ENCODE data around the gene ABCA3.

Gene ABCA3

GRCh38 chr16:2325791-2326190 lies 14.7 kb downstream of the ABCA3 start:
- Histone ChIP-seq H3K4me1 (ENCODE audit: insufficient read depth, low read length, severe bottlenecking) (no peaks in the 10 kb centered on the region), H3K4me2 (ENCODE audit: low read length) (no peak overlapping the region), H3F3A (ENCODE audit: insufficient read depth, low read length) (no peaks in the 10 kb centered on the region), H3K27me3 (ENCODE audit: insufficient read depth, low read length) (peaks cover 6% of the 10 kb centered on the region; the same call in 1 of the 2 replicates), H3K27ac (ENCODE audit: low read depth, low read length, poor library complexity, severe bottlenecking) (no peak overlapping the region), H3K79me2 (ENCODE audit: insufficient read depth, low read length) (no peaks in the 10 kb centered on the region), H4K20me1 (ENCODE audit: insufficient read depth, low read length) (no peaks in the 10 kb centered on the region), H3K9me2 (ENCODE audit: low read depth, low read length) (no peaks in the 10 kb centered on the region), H3K36me3 (ENCODE audit: insufficient read depth, low read length) (no peaks in the 10 kb centered on the region), H3K9me3 (ENCODE audit: low read length) (no peaks in the 10 kb centered on the region), H3K4me3 (ENCODE audit: low read depth, low read length, poor library complexity, severe bottlenecking) (no peak overlapping the region), H2AFZ (ENCODE audit: low read length) (no peak overlapping the region), H3K9ac (ENCODE audit: low read length) (no peak overlapping the region)
- TF ChIP-seq EZH2 (IDR thresholded peaks at IDR 0.05; ENCODE audit: borderline replicate concordance, low read length): no peak
- TF ChIP-seq, protein P1, sequence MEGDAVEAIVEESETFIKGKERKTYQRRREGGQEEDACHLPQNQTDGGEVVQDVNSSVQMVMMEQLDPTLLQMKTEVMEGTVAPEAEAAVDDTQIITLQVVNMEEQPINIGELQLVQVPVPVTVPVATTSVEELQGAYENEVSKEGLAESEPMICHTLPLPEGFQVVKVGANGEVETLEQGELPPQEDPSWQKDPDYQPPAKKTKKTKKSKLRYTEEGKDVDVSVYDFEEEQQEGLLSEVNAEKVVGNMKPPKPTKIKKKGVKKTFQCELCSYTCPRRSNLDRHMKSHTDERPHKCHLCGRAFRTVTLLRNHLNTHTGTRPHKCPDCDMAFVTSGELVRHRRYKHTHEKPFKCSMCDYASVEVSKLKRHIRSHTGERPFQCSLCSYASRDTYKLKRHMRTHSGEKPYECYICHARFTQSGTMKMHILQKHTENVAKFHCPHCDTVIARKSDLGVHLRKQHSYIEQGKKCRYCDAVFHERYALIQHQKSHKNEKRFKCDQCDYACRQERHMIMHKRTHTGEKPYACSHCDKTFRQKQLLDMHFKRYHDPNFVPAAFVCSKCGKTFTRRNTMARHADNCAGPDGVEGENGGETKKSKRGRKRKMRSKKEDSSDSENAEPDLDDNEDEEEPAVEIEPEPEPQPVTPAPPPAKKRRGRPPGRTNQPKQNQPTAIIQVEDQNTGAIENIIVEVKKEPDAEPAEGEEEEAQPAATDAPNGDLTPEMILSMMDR (IDR thresholded peaks at IDR 0.05; ENCODE audit: low read length): no peak

- H3K4me2 ChIP-seq (ENCODE audit: low read length): no peak overlapping the region
- H2AFZ ChIP-seq (ENCODE audit: low read length): no peak overlapping the region
- no peaks in the 10 kb centered on the region for H3K9me3 ChIP-seq (ENCODE audit: low read length)
- H3K4me3 ChIP-seq (ENCODE audit: low read depth, low read length, poor library complexity, severe bottlenecking): no peak overlapping the region
- H3K36me3 ChIP-seq (ENCODE audit: insufficient read depth, low read length): no peaks in the 10 kb centered on the region
- H3K27me3 ChIP-seq (ENCODE audit: insufficient read depth, low read length): peaks cover 6% of the 10 kb centered on the region; the same call in 1 of the 2 replicates
- H3F3A ChIP-seq (ENCODE audit: insufficient read depth, low read length): no peaks in the 10 kb centered on the region
- no peaks in the 10 kb centered on the region for H3K79me2 ChIP-seq (ENCODE audit: insufficient read depth, low read length)
- TF ChIP-seq EZH2 (IDR thresholded peaks at IDR 0.05; ENCODE audit: borderline replicate concordance, low read length): no peak
- TF ChIP-seq, protein P1 (IDR thresholded peaks at IDR 0.05; ENCODE audit: low read length): no peak
- no peaks in the 10 kb centered on the region for H4K20me1 ChIP-seq (ENCODE audit: insufficient read depth, low read length)
- H3K4me1 ChIP-seq (ENCODE audit: insufficient read depth, low read length, severe bottlenecking): no peaks in the 10 kb centered on the region
- no peaks in the 10 kb centered on the region for H3K9me2 ChIP-seq (ENCODE audit: low read depth, low read length)
- no peak overlapping the region for H3K27ac ChIP-seq (ENCODE audit: low read depth, low read length, poor library complexity, severe bottlenecking)
- no peak overlapping the region for H3K9ac ChIP-seq (ENCODE audit: low read length)
Measured at GRCh38 chr16:2325181-2325580, 15.3 kb downstream of the ABCA3 start.

- H4K20me1 ChIP-seq (ENCODE audit: insufficient read depth, low read length): no peaks in the 10 kb centered on the region
- H3F3A ChIP-seq (ENCODE audit: insufficient read depth, low read length): no peaks in the 10 kb centered on the region
- no peaks in the 10 kb centered on the region for H3K4me1 ChIP-seq (ENCODE audit: insufficient read depth, low read length, severe bottlenecking)
- H3K27me3 ChIP-seq (ENCODE audit: insufficient read depth, low read length): peaks cover 12% of the 10 kb centered on the region; the same call in 1 of the 2 replicates
- no peak overlapping the region for H3K27ac ChIP-seq (ENCODE audit: low read depth, low read length, poor library complexity, severe bottlenecking)
- no peaks in the 10 kb centered on the region for H3K9me3 ChIP-seq (ENCODE audit: low read length)
- H2AFZ ChIP-seq (ENCODE audit: low read length): no peak overlapping the region
- no peak overlapping the region for H3K9ac ChIP-seq (ENCODE audit: low read length)
- H3K4me3 ChIP-seq (ENCODE audit: low read depth, low read length, poor library complexity, severe bottlenecking): no peak overlapping the region
- H3K4me2 ChIP-seq (ENCODE audit: low read length): no peak overlapping the region
- TF ChIP-seq, protein P1 (IDR thresholded peaks at IDR 0.05; ENCODE audit: low read length): no peak
- TF ChIP-seq EZH2 (IDR thresholded peaks at IDR 0.05; ENCODE audit: borderline replicate concordance, low read length): no peak
- H3K9me2 ChIP-seq (ENCODE audit: low read depth, low read length): no peaks in the 10 kb centered on the region
- no peaks in the 10 kb centered on the region for H3K36me3 ChIP-seq (ENCODE audit: insufficient read depth, low read length)
- no peaks in the 10 kb centered on the region for H3K79me2 ChIP-seq (ENCODE audit: insufficient read depth, low read length)
Measured at GRCh38 chr16:2324296-2324859, 16.1 kb downstream of the ABCA3 start.

All from OCI-LY1 (cell line).